ENCODE data around the gene MYPN.

The MYPN gene

GRCh38 chr10:68088740-68089139 is 20.5 kb upstream of the MYPN start:
- DNase-seq: no peak

GRCh38 chr10:68090586-68090985 is 18.7 kb upstream of the MYPN start:
- DNase-seq: no peak

DNA sequence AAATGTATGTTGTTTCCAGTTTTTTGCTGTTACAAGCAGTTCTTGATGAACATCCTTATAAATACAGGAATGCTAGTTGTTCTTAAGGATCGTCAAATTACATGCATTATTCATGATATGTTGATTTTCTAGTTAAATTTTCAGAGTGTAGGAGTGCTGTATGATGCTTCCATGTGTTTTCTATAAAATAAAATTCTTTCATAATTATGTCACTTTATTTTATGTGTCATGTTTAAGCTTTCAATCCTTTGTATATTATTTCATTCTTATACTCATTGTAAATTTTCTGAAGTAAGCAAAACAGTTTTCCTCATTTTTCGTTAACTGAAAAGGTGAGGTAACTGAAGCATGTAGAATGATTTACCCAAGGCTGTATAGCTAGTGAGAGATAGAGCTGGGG is 16.8 kb upstream of the MYPN start:
- no peak for DNase-seq

DNA sequence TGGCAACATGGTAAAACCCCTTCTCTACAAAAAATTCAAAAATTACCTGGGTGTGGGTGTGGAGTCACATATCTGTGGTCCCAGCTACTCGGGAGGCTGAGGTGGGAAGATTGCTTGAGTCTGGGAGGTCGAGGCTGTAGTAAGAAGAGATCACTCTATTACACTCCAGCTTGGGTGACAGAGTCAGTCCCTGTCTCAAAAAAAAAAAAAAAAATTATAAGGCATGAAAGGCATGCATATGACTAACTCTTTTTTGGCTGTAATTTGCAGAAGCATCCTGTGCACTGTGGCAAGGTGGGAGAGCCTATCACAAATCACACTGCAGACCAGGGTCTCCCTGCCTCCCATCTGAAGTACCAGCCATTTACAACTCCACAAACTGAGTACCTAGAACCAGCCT is 14.1 kb upstream of the MYPN start:
- no peak for DNase-seq

DNA sequence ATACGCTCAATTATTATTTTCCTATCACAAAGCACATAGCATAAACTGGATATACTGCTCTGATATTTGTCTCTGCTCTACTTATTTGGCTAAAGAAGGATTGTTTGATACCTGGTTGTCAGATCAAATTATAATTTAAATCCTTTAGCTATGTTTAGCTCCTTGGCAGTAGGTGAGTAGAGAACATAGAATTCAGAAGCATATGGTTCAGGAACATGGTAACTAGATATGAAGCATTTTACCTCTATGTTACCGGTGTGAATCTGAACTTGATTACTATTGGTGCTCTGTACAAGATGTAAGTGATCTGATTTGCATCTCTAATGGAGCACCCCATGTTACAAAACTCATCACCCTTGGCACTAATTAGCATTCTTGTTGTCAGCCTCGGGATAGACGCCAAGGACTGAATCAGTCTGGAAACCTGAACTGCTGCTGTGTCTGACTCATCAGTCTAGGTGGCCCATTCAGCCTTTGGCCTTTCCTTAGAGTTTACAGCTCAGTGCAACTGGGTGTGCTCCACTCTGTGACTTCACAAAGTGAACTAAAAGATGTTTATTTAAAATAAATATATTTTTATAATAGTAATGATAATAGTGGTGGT is 12.3 kb upstream of the MYPN start:
- DNase-seq: peak in 4 of 56 donors; percentile 2 to 70 (median 6)

DNA sequence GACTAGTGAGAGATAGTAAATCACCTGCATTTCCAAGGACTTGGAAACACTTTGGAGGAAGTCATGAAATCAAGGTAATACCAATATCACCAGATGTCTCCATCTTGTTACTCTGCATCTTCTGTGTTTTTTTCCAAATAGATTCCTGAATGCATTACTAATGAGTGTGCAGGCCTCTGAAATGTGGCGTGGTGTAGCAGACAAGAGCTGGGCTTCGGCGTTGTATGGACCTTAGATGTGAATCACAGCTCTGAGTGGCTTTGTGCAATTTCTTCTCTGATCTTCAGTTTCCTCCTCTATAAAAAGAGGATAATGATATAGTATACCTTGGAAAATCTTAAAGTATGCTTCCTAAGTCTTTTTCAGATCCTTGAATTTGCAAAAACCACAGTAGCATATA is 9.6 kb upstream of the MYPN start:
- no peak for DNase-seq

- no peak for DNase-seq
Observed at GRCh38 chr10:68101066-68101465, 8.2 kb upstream of the MYPN start.

DNA sequence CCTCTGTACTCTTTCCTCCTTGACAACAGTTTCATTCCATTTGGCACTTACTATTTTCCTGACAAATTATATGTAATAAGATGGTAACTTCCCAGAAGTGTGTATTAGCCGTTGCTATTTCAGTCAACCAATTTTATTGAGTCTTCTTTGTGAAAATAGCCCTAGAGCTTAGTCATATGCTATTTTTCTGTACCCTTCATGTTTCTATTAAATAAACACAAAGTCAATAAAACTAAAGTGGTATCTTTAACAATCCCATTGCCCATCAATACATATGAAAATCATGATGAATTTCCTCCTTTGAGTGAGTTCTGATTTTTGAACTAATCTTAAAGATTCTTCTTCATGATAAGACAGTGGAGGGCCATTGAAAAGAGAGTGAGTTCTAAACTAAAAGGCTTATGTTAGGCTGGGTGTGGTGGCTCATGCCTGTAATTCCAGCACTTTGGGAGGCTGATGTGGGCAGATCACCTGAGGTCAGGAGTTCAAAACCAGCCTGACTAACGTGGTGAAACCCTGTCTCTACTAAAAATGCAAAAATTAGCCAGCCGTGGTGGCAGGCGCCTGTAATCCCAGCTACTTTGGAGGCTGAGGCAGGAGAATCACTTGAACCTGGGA is 5.9 kb upstream of the MYPN start:
- DNase-seq: no peak

GRCh38 chr10:68103901-68104300 is 5.4 kb upstream of the MYPN start:
- DNase-seq: no peak

DNA sequence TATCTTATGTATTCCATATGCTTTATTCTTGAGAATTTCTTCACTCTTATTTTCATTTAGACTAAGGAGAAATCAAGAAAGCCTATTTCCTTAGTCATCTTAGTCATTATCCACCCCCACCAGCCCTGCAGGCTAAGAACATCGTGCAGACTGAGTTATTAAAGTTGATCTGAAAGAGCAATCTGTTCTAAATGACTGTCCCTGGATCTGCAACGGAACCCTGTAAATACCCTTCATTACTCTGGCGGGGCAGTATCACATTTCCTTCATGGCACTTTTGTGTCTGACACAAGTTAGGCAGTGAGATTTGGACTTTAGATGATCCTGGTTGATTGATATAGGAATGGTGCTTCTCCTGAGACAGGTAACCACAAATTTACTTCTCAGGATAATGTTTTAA is 3.5 kb upstream of the MYPN start:
- peak in 18 of 56 donors; percentile 0 to 38 (median 2) for DNase-seq

- no peak for DNase-seq
Observed at GRCh38 chr10:68106656-68107055, 2.6 kb upstream of the MYPN start.

GRCh38 chr10:68107651-68108050 is 1.6 kb upstream of the MYPN start:
- DNase-seq: no peak

DNA sequence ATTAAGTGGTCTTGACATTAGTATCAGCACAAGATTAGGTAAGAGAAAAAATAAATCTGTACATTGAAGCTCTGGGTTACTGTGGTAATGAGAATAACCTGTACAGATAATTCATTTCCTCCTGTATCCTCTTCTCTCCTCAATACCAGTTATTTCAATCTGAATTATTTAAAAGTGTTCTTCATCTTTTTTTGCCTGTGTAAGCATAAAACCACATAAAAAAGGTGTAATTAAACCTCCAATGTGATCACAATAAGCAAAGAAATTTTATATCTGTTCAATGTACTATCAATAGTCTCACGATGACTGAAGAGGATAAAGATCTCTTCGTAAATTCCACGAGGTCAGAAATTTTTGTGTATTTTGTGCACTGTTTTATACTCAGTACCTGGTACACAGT is 1.2 kb upstream of the MYPN start:
- DNase-seq: no peak

DNA sequence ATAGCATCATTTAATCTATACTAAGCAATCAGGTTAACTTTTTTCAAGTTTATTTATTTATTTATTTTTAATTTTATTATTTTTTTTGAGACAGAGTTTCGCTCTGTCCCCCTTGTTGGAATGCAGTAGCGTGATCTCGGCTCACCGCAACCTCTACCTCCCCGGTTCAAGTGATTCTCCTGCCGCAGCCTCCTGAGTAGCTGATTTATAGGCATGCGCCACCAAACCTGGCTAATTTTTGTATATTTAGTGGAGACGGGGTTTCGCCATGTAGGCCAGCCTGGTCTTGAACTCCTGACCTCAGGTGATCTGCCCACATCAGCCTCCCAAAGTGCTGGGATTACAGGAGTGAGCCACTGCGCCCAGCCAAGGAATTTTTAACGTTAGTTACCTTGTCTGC is 635 bp upstream of the MYPN start:
- no peak for DNase-seq

GRCh38 chr10:68110027-68110426 is 739 bp downstream of the MYPN start:
- DNase-seq: no peak

- DNase-seq: no peak
Observed at GRCh38 chr10:68111584-68111983, 2.3 kb downstream of the MYPN start.

DNA sequence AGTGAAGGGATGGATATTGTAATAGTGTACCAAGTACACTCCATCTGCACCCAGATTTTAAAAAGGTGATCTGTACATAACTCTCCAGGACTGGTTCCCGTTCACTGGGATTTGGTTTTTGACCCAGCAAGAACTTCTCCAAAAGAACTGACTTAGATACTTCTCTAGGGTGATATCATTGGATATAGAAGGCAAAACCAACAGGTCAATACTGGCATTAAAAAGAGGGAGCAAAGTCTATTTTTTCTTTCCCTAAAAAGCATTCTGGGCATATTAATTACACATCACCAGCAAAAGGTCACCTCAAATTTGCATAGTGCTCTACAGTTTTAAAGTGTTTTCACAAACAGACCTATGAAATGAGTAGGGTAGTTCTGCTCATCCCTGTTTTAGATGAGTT is 3.5 kb downstream of the MYPN start:
- DNase-seq: no peak

GRCh38 chr10:68118657-68119056 is 9.4 kb downstream of the MYPN start:
- DNase-seq: no peak

- no peak for DNase-seq
Observed at GRCh38 chr10:68121020-68121743, 11.9 kb downstream of the MYPN start.

DNA sequence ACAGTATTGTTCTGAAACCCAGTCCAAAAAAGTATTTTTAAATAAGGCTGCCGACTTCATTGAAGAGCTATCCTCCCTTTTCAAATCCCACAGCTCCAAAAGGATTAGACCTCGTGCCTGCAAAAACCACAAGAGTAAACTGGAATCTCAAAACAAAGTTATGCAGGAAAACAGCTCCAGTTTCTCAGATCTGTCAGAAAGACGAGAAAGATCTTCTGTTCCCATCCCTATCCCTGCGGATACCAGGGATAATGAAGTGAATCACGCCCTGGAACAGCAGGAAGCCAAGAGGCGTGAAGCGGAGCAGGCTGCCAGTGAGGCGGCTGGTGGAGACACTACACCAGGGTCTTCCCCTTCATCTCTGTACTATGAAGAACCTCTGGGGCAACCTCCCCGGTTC is 12.6 kb downstream of the MYPN start:
- no peak for DNase-seq

GRCh38 chr10:68124718-68125117 is 15.4 kb downstream of the MYPN start:
- no peak for DNase-seq

DNA sequence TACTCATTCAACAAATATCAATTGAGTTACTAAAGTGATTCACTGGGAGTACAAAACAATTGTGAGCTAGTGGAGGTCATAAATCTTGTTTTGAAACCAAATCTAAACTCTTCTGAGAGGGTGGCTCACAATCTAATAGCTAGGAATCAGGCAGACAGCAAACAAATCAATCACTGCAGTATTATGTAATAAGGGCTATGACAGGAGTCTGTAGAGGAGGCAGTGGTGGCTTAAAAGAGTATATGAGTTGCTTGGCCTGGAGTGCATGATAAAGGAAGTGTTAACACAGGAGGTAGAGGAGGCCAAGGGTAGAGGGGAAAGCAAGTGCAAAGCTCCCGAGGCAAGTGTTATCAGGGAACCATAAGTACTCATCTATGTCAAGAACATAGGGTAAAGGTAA is 16.5 kb downstream of the MYPN start:
- no peak for DNase-seq

DNA sequence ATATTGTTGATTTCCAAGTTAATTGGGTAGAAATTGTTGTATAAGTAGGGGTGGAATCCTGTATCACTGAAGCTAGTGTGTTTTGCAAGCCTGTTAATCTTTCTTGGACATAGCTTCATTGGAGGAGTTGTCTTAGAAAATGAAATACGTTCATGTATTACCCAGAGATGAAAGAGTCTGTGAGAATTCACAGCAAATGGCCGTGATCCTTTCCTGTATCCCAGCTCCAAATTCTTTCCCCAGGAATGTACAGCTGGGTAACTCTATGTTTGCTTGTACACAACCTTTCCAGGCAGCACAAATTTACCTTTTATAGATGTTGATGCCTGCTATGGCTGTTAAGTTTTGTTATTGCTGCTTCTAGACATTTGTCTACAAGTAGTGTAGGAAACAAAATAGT is 18.7 kb downstream of the MYPN start:
- DNase-seq: no peak
